Ramos (cell line): Measurements from ENCODE around the gene RMND5B.
"Not testable (repeated sequence)": the region's sequence is repeated elsewhere in the genome, so short reads cannot be mapped to it uniquely, and the experiment has no call there.

ENCODE experiments used
- in situ Hi-C: fragments of 300-500 bp; cut with MboI; formaldehyde crosslinking; loops from one replicate; pipeline ENCODE4 v1.14.3; 2022; ENCODE audit warnings: low sequenced_read_pairs; ENCODE audit not compliant: unreplicated experiment

Gene RMND5B

DNA sequence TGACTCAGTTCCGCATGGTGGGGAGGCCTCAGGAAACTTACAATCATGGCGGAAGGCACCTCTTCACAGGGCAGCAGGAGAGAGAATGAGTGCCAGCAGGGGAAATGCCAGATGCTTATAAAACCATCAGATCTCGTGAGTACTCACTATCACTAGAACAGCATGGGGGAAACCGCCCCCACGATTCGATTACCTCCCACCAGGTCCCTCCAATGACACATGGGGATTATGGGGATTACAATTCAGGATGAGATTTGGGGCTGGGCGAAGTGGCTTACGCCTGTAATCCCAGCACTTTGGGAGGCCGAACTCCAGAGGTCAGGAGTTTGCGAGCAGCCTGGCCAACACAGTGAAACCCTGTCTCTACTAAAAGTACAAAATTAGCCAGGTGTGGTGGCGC, 67.3 kb downstream of the RMND5B start:
- in situ Hi-C loops = not testable (repeated sequence)

DNA sequence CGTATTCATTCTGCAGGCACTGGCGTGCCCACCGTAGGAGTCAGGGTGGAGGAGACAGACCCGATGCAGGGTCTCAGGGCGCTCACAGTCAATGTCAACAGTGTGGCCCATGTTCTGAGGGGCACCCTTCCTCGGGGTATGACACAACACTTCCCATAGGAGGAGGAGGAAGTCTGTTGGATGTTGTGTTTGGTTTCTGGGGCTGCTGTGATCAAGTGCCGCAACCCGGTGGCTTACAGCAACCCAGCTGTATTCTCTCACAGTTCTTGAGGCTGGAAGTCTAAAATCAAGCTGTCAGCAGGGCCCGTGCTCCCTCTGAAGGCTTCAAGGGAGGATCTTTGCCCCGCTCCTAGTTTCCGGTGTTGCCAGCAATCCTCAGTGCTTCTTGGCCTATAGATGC, 67.9 kb downstream of the RMND5B start:
- in situ Hi-C loops = no loop called here

DNA sequence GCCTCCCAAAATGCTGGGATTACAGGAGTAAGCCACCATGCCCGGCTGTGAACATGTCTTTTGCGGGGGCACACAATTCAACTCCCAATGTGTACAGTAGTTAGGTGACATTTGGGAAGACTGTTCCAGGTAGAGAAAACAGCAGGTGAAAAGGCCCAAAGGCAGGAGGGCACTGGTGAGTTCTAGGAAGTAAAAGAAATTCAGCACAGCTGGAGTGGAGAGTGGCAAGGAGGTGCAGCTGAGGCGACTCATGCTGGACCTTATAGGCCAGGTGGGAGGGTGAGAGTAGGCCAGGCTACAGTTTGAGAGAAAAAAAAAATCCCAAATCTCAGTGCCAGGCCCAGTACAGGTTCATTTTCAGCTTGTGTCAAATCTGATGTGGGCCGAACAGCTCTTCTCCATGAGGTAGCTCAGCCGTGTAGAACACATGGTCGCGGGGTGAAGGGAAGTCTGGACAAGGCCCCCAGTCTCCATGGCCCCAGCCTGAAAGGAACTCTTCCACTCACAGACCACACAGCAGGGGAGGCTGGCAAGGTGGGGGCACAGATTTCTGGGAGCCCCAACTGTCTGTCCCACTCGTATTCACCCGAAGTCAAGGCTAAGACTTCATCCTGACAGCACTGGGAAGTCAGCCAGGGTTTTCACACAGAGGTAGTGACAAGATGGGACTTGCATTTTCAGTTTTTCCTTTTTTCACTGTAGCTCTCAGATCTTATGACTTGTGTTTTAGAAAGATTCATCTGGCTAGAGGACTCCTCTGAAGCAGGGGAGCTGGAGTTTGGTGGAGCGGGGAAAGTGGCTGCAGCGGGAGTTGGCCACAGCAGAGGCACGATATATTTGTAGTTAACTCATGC, 69.0 kb downstream of the RMND5B start:
- in situ Hi-C loops = no loop called here
